ENCODE measurements around the gene EVA1A. TPM values are rescaled to one million over a fixed set of nuclear protein-coding genes. Genes with fewer than 3 reads are reported as not detected.

The EVA1A gene
- total and polyA plus RNA-seq, 2 of the 8 experiments (the other 6 are each of a cell fraction or from before 2014, with no cell fraction given) = 2.4 to 4.3 TPM

DNA sequence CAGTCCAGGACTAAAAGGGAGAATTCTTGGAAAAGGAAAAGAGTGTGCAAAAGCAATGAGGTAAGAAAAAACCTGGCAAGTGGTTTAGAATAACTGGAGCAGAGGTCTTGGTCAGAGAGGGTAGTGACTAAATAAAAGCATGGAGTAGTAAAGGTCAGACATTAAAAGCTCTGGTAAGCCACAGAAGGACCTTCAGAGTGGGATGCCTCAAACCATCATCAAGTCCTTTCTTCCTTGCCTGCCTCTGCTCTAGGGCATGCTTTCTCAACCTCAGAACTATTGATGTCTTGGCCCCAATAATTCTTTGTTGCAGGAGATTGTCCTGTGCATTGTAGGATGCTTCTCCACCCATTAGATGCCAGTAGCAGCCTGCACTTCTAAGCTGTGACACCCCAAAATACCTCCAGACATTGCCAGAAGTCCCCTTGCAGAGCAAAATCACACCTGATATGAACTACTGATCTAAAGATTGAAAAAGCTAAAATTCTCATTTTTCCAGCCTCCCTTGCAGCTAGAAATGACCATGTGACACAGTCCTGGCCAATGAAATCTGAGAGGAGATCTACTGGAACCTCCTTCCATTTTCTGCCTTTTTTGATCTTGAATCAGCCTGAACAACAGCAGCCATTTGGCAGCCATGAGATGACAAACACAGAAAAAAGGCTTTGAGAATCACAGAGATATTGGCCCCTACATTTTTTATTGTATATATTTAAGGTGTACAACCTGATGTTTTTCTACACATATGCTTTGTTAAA lies 48.1 kb downstream of the EVA1A start:
- Histone ChIP-seq H2BK120ac (replicated peaks; ENCODE audit: low read depth, low read length) (no peak overlapping the region), H2BK20ac (ENCODE audit: low read length) (no peak overlapping the region), H4K5ac (ENCODE audit: insufficient read length, low read depth, low read length) (no peak overlapping the region), H3K4me2 (ENCODE audit: insufficient read depth in 1 of 2, low read depth in 2 of 2, low read length in 2 of 2) (no peak overlapping the region), H4K91ac (replicated peaks; ENCODE audit: insufficient read length, low read length) (no peak overlapping the region), H3K23ac (ENCODE audit: insufficient read length) (no peak overlapping the region), H3K79me2 (ENCODE audit: control insufficient read depth in 1 of 2, insufficient read depth in 2 of 2, low read length in 2 of 2) (no peaks in the 10 kb centered on the region), H2AFZ (ENCODE audit: low read length) (no peak overlapping the region), H4K8ac (ENCODE audit: extremely low read depth, insufficient read depth, low read length) (no peak overlapping the region), H2BK15ac (ENCODE audit: low read length) (no peak overlapping the region), H3K9me3 (ENCODE audit: insufficient read depth in 2 of 2, low read depth in 1 of 2, low read length in 1 of 2) (peaks cover 9 to 13% of the 10 kb centered on the region in 2 experiments), H3K27ac (ENCODE audit: low read depth, low read length) (no peak overlapping the region), H3K56ac (replicated peaks; ENCODE audit: insufficient read length, low read depth, low read length) (no peak overlapping the region), H3K9ac (replicated peaks in 1 of 4; ENCODE audit: extremely low read depth in 1 of 4, low read depth in 3 of 4, low read length in 3 of 4) (no peak overlapping the region), H3K4ac (replicated peaks; ENCODE audit: insufficient read length, low read depth, low read length) (no peak overlapping the region), H3K18ac (ENCODE audit: extremely low read depth, low read length) (no peak overlapping the region), H2BK5ac (ENCODE audit: low read depth, low read length) (no peak overlapping the region), H2AK5ac (ENCODE audit: low read depth, low read length) (no peak overlapping the region), H2BK12ac (ENCODE audit: low read depth, low read length) (no peak overlapping the region), H3K27me3 (replicated peaks in 1 of 4; ENCODE audit: control insufficient read depth in 3 of 4, extremely low read depth in 1 of 4, insufficient read depth in 3 of 4, low read length in 3 of 4) (no peaks in the 10 kb centered on the region), H3K36me3 (ENCODE audit: control insufficient read depth in 2 of 4, insufficient read depth in 4 of 4, low read length in 3 of 4) (no peaks in the 10 kb centered on the region), H3K4me1 (replicated peaks in 1 of 4; ENCODE audit: control insufficient read depth in 3 of 4, insufficient read depth in 4 of 4, low read length in 3 of 4) (no peaks in the 10 kb centered on the region), H3K23me2 (ENCODE audit: low read depth, low read length) (no peaks in the 10 kb centered on the region), H3K14ac (ENCODE audit: insufficient read length) (no peak overlapping the region), H3K79me1 (ENCODE audit: low read depth, low read length) (no peaks in the 10 kb centered on the region), H3K4me3 (ENCODE audit: extremely low read depth in 1 of 4, insufficient read depth in 2 of 4, low read depth in 3 of 4, low read length in 4 of 4) (no peak overlapping the region), H4K20me1 (replicated peaks in 1 of 2; ENCODE audit: control insufficient read depth in 1 of 2, insufficient read depth in 2 of 2, low read length in 2 of 2) (no peaks in the 10 kb centered on the region)
- TF ChIP-seq CREB1 (IDR thresholded peaks at IDR 0.05) (no peak), JUND (IDR thresholded peaks at IDR 0.05; ENCODE audit: low read length) (no peak), CTBP2 (IDR thresholded peaks at IDR 0.05; ENCODE audit: borderline replicate concordance, insufficient read depth, insufficient read length, low read length) (no peak), JUN (IDR thresholded peaks at IDR 0.05; ENCODE audit: low read depth, low read length) (no peak), POLR2AphosphoS5 (IDR thresholded peaks at IDR 0.05; ENCODE audit: low read depth, low read length) (no peak)
- CTCF ChIA-PET (ENCODE audit: partially characterized antibody) = no interaction called here
- DNase-seq (ENCODE audit: low read depth in 1 of 2, low spot score in 2 of 2) = no peak
- FAIRE-seq = no peak
- POLR2A ChIA-PET (ENCODE audit: partially characterized antibody) = no interaction called here

Data from H1 (cell line).